GM18858 (cell line): Measurements from ENCODE around the gene CSNK1A1.
A peak's percentile ranks its signal among the peaks of the same experiment; 100 is the strongest.
"Not testable (repeated sequence)": the region's sequence is repeated elsewhere in the genome, so short reads cannot be mapped to it uniquely, and the experiment has no call there.

Experiments used
- ATAC-seq: cut with Tn5 transposase; IDR thresholded peaks from one replicate; pipeline ENCODE4 v1.9.1; 2021; ENCODE audit not compliant: unreplicated experiment

CSNK1A1 gene

GRCh38 chr5:149551227-149552037 is at the start of gene CSNK1A1:
Gene CSNK1A1, minus strand, starts transcription at chr5:149551439. Its CDS starts 475 bp downstream, at chr5:149550964.
- peak; percentile 79 for ATAC-seq

GRCh38 chr5:149600932-149601331 is 49.7 kb upstream of the CSNK1A1 start:
- ATAC-seq = no peak

- ATAC-seq = no peak
Observed at GRCh38 chr5:149599375-149599774, 48.1 kb upstream of the CSNK1A1 start.

GRCh38 chr5:149598966-149599365 is 47.7 kb upstream of the CSNK1A1 start:
- no peak for ATAC-seq

DNA sequence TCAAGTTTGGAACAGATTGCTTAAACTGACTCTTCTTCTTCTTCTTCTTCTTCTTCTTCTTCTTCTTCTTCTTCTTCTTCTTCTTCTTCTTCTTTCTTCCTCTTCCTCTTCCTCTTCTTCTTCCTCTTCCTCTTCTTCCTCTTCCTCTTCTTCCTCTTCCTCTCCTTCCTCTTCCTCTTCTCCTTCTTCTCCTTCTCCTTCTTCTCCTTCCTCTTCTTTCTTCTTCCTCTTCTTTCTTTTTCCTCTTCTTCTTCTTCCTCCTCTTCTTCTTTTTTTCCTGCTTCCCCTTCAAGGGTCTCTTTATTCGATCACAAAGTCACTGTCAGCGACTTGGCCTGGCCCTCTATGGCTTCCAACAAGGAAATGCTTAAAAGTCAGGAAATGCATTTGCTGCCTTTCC is 47.0 kb upstream of the CSNK1A1 start:
- not testable (repeated sequence) for ATAC-seq

- ATAC-seq = no peak
Observed at GRCh38 chr5:149597618-149598017, 46.4 kb upstream of the CSNK1A1 start.

DNA sequence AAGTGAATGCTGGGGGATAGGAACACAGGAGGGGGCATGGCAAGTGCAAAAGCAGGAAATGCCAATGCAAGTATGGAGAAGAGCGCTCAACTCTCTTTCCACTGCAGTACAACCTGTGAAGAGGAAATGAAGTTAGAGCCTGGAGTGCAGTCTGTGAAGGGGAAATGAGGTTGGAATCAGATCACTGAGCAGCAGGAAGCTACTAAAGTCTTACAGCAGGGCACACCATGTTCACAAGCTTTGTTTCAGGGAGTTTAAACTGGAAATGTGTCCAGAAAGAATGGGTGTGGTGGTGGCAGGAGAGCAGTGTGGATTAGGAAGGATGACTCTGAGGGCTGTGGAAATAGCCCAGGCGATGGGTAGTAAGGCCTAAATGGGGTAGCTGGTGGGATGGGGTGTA is 45.5 kb upstream of the CSNK1A1 start:
- ATAC-seq = no peak

- ATAC-seq = not testable (repeated sequence)
Observed at GRCh38 chr5:149595105-149595504, 43.9 kb upstream of the CSNK1A1 start.

- no peak for ATAC-seq
Observed at GRCh38 chr5:149594206-149594895, 43.1 kb upstream of the CSNK1A1 start.

DNA sequence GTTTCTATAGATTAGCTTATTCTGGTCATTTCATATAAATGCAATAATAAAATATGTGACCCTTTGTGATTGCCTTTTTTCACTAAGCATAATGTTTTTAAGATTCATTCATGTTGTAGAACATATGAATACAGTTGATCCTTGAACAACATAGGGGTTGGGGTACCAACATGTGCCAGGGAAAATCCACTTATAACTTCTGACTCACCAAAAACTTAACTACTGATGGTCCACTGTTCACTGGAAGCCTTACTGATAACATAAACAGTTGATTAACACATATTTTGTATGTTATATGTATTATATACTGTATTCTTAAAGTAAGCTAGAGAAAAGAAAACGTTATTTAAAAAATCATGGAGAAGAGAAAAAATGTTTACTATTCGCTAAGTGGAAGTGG is 42.1 kb upstream of the CSNK1A1 start:
- ATAC-seq = no peak

DNA sequence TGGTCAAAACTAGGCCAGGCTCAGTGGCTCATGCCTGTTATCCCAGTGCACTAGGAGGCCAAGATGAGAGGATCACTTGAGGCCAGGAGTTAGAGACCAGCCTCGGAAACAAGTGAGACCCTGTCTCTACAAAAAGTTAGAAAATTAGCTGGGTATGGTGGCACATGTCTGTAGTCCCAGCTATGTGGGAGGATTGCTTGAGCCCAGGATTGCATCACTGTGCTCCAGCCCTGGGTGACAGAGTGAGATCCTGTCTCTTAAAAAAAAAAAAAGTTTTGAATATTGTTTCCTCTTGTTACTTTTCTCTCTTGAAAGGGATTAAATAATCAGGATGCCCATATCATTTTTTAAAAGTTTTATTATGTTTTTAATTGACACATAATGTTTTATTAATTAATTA is 37.7 kb upstream of the CSNK1A1 start:
- no peak for ATAC-seq

- no peak for ATAC-seq
Observed at GRCh38 chr5:149586708-149587318, 35.6 kb upstream of the CSNK1A1 start.

- no peak for ATAC-seq
Observed at GRCh38 chr5:149585910-149586309, 34.7 kb upstream of the CSNK1A1 start.

DNA sequence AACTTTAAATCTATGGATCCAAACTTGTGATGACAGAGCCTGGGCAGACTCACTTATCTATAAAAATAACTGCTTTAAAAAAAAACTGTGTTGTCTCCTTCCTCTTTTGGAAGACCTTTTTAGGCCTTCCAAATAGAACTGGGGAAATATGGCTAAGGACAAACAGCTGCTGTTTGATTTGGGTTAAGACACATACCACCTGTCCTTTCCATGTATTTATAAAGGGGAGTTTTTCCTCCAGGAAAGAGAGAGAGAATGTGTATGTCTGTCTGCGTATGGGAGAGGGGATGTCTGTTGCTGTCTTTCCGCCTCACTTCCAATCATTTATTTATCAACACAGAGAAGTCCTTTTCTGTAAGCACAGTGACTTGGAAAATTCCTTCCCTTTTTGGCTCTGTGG is 32.9 kb upstream of the CSNK1A1 start:
- no peak for ATAC-seq

DNA sequence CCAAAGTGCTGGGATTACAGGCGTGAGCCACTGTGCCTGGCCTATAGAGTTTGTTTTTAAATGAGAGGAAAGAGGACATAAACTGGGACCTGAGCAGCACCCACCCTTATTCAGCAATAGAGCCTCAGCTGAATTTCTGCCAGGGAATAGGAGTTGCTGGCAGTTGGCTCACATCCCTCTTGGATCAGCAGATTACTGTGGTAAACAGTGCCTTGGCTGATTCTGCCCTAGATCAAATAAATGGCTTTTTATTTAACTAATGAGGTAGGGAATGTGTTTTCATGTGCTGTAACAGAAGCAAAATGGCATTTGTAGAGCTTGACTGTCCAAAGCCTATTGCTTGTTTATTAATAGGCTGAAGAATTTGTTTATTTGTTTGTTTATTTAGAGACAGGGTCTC is 32.2 kb upstream of the CSNK1A1 start:
- ATAC-seq = no peak

GRCh38 chr5:149581931-149582768 is 30.9 kb upstream of the CSNK1A1 start:
- no peak for ATAC-seq

- ATAC-seq = no peak
Observed at GRCh38 chr5:149581192-149581861, 30.1 kb upstream of the CSNK1A1 start, which contains the start of gene ARHGEF37. Gene ARHGEF37, plus strand, starts transcription at chr5:149581498. Its CDS starts 16,272 bp downstream, at chr5:149597770.

GRCh38 chr5:149580808-149581191 is 29.6 kb upstream of the CSNK1A1 start:
- no peak for ATAC-seq

DNA sequence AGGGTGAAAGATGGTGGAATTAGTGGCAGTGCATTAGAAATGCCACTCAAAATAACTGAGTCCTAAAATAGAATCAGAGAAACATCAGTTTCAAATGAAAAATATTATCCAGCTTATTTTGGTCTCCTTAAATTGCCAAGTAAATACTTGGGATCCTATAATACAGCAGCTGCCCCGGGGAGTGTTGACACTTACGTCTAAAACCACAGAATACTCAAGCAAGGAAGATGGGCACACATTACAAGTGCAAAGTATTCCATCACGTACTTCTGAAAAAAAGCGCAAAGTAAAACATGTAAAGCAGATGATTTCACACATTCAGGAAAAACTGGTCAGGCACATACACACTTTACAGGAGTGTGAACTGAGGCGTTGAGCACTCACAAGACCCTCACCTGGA is 27.7 kb upstream of the CSNK1A1 start:
- ATAC-seq = no peak

DNA sequence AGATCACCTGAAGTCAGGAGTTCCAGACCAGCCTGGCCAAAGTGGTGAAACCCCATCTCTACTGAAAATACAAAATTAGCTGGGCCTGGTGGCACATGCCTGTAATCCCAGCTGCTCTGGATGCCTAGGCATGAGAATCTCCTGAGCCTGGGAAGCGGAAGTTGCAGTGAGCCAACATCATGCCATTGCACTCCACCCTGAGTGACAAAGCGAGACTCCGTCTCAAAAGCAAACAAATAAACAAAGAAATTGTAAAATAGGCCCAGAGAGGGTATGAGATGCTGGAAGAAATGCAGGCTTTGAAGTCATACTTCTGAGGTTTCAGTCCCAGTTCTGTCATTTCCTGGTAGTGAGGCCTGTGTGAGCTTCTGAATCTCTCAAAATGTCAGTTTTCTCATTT is 24.8 kb upstream of the CSNK1A1 start:
- ATAC-seq = no peak
